HG03139 (cell line): Measurements from ENCODE around the gene IZUMO4.

Source experiments
- ATAC-seq: cut with Tn5 transposase; IDR thresholded peaks from one replicate; pipeline ENCODE4 v1.9.1; 2021; ENCODE audit not compliant: unreplicated experiment

IZUMO4 gene

GRCh38 chr19:2058570-2059421 lies 37.9 kb upstream of the IZUMO4 start:
- ATAC-seq, result no peak

- ATAC-seq, result no peak
These were observed 37.1 kb upstream of the IZUMO4 start for GRCh38 chr19:2059422-2060201.

GRCh38 chr19:2060884-2061494 lies 35.7 kb upstream of the IZUMO4 start:
- ATAC-seq, result peak; percentile 23

- ATAC-seq, result peak; percentile 80
These were observed 35.0 kb upstream of the IZUMO4 start for GRCh38 chr19:2061495-2062388.

GRCh38 chr19:2062389-2062729 lies 34.4 kb upstream of the IZUMO4 start:
- no peak for ATAC-seq

- ATAC-seq, result no peak
These were observed 33.9 kb upstream of the IZUMO4 start for GRCh38 chr19:2062770-2063169.

- ATAC-seq, result no peak
These were observed 32.9 kb upstream of the IZUMO4 start for GRCh38 chr19:2063824-2064223.

GRCh38 chr19:2064395-2064787 lies 32.3 kb upstream of the IZUMO4 start:
- ATAC-seq, result no peak

GRCh38 chr19:2064788-2065524 lies 31.8 kb upstream of the IZUMO4 start:
- ATAC-seq, result no peak

GRCh38 chr19:2070436-2070827 lies 26.3 kb upstream of the IZUMO4 start:
- ATAC-seq, result no peak

GRCh38 chr19:2070986-2071673 lies 25.6 kb upstream of the IZUMO4 start:
- no peak for ATAC-seq

- ATAC-seq, result no peak
These were observed 23.8 kb upstream of the IZUMO4 start for GRCh38 chr19:2072757-2073551.

- ATAC-seq, result no peak
These were observed 20.2 kb upstream of the IZUMO4 start for GRCh38 chr19:2076526-2076944.

- ATAC-seq, result no peak
These were observed 19.3 kb upstream of the IZUMO4 start for GRCh38 chr19:2077398-2077797.

GRCh38 chr19:2077833-2078619 lies 18.7 kb upstream of the IZUMO4 start:
- no peak for ATAC-seq

GRCh38 chr19:2079076-2079864 lies 17.4 kb upstream of the IZUMO4 start:
- no peak for ATAC-seq

GRCh38 chr19:2079865-2080301 lies 16.8 kb upstream of the IZUMO4 start:
- ATAC-seq, result no peak
